HG02840 (cell line): ENCODE results near the gene PID1.

ENCODE experiments used
- ATAC-seq: cut with Tn5 transposase; IDR thresholded peaks from one replicate; pipeline ENCODE4 v1.9.1; 2021; ENCODE audit warnings: mild to moderate bottlenecking, moderate library complexity, moderate number of reproducible peaks; ENCODE audit not compliant: unreplicated experiment, low FRiP score

The PID1 gene

DNA sequence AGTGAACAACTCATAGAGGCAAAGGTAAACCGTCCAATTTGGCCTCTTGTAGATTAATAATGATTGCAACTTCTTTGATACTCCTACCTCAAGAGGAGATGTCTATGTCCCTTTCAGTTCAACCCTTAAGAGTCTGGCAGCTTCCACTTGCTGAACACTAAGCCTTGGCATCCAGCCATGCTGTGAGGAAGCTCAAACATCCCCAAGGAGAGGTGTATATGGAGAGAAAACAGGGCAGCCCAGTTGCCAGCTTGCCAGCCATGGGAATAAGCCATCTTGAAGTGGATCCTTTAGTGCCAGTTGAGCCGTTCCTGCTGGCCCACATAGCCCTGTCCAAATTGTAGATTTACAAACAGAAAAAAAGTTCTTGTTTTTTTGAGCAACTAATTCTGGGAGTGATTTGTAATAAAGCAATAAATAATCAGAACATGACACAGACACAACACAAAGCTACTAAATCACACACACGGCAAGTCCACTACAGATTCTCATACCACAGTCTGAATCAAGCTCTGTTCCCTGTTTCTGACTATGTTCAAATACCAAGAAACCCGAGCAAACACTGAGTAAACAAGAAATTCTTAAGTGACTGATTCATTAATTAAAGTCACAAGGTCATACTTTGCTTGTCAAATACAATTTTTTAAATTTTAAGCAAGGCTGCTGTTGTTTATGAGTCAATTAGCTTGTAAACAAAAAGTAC, 96.1 kb downstream of the PID1 start:
- ATAC-seq, result no peak

DNA sequence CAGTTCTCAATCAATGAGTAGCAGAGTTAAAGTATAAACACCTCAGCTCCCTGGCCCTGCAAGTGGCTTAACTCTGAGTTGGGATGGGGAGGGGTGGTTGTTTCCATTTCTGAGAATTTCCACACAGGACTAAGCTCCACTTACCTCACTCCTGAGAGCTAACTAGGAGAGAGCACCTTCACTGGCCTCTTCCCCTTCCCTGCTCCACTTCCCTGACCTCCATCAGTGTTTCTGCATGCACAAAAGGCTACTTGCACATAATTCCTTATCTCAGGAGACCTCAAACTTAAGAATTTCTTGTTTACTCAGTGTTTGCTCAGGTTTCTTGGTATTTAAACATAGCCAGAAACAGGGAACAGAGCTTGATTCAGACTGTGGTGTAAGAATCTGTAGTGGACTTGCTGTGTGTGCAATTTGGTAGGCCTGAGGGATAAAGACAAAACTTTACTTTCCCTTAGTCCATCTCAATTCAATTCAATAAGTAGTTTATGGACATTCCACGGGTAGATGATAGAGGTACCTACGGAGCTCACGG, 97.2 kb downstream of the PID1 start:
- ATAC-seq, result no peak

DNA sequence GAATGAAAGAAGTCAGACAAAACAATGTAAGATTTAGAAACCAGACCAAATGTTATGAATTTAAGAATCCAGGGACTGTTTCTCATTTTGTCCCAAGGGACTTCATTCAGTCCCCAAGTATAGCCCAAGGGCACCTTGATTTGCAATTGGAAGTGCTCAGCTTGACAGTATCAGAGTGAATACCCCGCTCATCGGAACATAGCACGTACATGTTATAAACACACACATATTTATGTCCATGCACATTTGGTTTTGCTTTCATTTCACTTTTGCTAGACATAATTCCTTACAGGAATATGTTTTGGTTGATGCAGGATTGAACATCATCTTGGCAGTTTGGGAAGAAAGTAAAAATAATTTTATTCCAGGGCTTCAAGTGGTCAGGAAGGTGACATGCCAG, 100.2 kb downstream of the PID1 start:
- no peak for ATAC-seq

DNA sequence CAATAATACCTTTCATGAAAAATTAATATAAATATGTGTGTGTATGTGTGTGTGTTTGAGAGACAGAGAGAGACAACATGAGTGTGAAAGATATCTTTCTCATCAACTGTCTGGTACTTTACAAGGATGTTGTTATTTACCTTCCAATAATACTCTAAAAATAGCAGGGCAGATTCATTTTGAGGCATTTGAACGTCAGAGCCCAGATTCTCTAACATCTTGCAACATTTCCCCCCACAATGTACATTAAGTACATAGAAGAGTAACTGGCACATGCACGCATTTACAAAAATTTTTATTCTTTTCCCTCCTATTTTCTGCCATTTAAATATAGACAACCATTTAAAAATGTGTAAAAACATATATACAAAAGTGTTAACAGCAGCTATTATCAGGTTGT, 100.9 kb downstream of the PID1 start:
- no peak for ATAC-seq

DNA sequence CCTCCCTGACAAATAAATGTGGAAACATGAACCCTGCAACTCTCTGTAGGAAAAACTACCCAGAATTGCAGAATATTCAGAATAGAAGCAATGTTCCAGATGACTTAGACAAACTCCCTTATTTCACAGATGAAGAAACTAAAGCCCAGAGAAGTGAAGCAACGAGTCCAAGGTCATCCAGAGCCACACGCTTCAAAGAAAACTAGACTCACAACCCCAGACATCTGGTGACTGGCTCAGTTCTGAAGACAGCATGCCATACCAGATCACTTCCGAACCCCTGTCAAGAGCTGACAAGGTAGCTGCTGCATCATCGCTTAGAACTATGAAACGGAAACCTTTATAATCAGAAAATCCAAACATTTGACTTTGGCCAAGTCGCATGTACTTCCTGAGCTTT, 101.3 kb downstream of the PID1 start:
- ATAC-seq, result no peak

DNA sequence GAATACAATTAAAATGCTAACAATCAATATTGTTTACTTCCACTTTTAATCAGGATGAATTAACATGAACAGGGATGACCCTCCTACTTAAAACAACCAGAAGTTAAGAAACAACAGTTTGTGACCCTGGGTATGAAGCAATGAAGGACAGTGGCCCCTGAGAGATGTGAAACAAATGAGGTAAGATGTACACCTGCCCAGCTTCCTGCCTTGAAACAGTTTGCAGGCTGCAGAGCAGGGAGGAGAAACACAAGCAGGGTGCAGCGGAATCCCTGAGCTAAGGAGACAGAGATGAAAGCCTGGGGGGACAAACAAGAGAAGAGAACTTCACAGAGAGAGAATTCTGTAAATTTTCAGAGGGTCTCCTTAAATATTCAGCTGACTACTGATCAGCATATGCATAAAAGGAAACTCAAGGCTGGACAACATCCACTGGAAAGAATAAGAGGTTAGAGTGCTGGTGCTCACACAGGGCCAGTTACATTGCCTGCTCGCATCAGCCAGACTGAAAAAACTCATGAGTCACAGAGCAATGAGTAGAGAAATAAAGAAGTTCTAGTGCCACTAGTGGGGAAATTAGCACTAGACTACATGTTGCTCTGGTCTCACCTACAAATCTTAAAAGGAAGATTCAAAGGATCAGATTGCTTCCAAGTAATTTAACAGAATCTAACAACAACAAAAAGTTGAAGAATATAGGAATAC, 106.4 kb downstream of the PID1 start:
- no peak for ATAC-seq

DNA sequence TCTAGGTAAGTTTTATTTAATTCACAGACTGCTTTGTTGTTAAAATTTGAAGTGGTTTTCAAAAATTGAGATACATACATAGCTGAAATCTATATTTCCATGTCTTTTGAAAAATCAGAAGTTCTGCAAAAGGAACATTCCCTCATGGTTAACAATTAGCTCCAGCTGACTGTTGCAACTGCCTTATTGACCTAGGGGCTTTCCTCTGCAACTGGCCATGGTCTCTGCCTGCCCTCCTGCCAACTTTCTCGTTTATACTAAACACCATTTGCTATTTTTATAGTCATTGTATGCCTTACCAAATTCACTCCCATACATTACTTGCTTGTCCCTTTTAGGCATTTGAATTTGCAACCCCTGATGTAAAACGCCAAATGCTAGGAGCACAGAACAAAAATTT, 107.2 kb downstream of the PID1 start:
- ATAC-seq, result no peak

DNA sequence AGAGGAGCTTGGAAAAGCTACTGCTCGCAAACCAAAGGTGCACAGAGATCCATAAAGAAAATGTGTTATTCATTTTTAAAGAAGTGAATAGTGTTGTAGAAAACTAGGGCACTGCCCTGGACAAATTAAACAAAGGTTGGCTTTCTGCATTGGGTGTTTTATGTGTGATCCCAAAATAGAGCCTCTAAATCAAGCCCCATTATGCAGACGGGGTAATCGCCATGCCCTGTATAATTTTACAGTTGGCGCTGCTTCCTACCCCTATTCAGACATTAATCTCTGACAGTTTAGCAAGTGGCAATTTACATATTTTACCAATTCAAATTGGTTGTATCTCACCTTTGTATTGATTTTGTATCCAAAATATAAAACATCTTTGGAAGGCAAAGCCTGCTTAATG, 109.1 kb downstream of the PID1 start:
- no peak for ATAC-seq

DNA sequence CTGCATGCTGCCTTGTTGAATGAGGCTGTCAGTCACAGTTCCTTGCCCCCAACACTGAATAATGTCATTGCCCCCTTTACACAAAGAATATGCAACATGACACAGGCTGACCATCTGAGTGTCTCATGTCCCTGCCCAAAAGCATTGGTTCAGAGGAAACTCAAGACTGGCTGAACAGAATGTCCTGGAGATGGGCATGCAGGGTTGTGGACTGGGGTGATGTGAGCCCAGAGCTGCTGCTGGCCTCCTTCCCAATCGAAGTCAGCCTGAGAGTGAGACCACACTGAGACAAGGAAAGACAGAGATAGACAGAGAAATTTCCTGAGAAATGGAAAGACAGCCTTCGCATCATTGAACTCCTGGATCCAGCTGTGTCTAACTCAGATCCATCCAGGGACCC, 110.1 kb downstream of the PID1 start:
- ATAC-seq, result no peak

DNA sequence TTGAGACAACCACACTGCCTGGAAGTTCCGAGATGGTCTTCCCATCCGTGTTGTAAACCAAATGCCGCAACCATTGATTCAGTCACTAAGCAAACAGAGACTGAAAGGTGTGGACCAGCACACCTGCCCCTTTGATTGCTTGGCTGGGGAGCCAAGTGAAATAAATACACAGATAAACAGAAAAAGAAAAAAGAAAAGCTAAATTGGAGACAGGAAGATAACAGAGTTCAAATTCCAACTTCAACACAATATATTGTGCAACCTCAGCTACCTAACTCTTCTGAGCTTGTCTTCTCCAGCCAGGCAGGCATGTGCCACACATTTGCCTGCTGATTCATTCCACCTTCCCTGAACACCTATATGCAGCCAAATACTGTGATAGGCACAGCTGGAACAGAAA, 110.9 kb downstream of the PID1 start:
- no peak for ATAC-seq

DNA sequence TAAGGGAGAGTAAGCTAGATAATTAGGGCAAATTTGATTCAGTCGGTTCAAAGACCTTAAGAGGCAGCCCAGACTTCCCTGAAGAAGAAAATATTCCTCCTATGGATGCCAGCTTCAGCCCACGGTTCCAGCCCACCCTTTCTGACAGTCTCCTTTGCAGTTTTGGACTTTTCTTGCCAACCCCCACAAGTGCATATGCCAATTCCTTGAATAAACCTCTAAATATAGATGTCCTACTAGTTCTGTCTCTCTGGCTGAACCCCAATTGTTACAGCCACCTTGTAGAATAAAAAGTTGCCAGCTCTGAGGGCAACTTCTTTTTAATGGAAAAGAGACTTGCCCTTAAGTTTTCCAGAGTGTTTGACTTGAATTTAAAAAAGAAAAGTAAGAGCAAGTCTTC, 111.7 kb downstream of the PID1 start:
- ATAC-seq, result no peak

DNA sequence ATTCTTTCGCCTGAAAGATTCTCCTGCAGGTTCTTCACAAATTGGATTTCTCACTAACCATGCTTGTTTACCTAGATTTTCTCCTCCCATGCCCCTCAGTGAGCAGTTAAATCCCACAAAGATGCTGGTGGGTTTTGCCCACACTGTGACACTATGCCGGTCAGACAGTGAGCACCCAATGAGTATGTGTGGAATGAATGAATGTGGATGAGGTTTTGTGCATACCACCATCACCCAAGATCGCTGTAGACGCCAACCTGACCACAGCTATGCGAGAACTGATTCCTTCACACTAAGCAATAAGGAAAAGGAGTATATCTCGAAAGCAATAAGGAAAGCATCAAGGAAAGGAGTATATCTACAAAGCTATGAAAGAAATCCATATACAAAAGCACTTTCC, 116.7 kb downstream of the PID1 start:
- no peak for ATAC-seq

DNA sequence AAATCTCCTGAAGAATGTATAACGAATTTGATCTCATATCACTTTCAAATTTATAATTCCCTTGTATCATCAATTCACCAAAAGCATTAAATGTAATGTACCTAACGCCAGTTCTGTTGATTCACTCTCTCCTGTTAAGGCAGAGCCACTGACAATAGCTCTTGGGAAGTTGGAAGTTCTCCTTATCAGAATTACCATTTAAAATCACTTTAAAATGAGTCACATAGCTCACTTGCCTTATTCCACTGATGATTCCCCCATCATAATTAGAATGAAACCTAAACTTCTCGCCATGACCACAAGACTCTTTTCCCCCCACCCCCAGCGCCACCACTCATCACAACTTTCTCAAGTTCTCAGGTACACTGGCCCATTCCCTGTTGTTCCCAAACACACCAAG, 117.1 kb downstream of the PID1 start:
- no peak for ATAC-seq

DNA sequence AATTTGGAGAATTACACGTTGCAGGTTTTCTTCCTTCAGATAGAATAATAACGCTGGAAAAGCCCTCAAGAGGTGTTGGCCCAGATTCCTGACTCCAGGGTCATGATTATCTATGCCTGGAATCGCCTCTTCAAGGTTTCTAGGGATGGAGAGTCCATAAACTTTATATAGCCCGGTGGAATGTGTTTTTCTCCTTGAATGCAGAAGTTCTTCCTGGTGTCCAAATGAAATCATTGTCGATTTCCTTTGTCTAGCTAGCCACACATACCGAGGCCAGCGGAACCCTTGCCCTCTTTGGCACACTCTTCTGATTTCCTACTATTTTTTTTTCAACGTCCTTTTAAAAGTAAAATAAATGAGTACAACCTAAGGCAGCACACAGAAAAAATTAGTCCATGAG, 117.8 kb downstream of the PID1 start:
- no peak for ATAC-seq

DNA sequence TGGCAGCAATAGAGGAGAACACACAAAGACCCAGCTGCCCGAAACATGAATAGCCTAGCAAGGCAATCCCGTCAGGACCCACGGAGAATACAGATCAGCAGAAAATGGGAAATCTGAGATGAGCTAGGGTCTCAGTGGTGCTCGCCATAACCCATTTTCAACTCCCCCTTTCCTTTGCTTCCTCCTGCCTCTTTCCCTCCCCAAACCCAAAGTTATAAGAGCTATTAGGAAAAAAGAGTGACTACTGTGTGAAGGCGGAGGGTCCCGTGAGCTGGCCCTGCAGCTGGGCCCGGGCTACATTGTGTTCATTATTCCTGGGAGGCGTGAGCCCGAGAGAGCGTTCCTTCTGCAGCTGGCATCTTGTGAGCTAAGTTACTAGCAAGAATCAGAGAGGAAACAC, 118.4 kb downstream of the PID1 start:
- ATAC-seq, result no peak

DNA sequence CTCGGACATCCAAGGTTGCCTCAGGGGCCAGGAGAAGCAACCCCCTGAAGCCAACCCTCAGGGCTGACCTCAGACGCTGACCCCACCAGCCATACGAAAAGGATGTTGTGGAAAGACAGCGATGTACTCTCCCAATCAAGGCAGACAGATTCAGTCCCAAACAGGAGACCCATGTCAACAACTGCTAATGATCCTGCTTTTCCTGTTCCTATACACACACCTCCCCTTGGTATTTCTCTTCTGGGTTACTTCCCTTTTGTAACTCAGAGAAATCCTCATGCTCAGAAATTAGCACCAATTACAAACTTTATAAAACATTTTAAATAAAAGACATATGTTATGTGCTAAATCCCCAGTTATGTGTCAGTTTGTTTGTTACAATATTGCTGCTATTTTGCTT, 120.8 kb downstream of the PID1 start:
- ATAC-seq, result no peak

DNA sequence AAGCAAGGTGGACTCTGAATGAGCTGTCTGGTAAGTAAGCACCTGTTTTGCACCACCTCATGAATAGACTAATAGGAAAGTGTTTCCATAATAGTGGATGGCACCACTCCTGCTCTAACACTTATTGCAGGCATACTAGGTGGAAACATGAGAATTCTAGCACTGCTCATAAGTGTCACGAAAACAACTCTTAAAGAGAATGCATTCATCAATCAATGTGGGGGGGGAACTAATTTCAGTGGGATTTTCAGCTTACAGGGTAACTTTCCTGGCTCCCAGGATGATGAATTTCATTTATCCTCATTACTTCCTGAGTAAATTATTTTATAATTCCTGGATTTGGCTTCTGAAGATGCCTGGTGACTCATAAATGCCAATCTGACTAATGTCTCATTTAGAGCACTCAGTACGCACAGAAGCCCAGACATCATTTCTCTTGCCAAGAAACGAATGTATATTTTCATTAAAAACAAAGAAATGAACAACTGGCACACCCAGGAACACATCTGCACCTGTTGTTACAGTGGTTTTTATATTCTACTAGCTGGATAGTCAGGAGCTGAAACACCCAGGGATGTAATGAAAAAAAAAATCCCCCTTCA, 129.6 kb downstream of the PID1 start:
- no peak for ATAC-seq

DNA sequence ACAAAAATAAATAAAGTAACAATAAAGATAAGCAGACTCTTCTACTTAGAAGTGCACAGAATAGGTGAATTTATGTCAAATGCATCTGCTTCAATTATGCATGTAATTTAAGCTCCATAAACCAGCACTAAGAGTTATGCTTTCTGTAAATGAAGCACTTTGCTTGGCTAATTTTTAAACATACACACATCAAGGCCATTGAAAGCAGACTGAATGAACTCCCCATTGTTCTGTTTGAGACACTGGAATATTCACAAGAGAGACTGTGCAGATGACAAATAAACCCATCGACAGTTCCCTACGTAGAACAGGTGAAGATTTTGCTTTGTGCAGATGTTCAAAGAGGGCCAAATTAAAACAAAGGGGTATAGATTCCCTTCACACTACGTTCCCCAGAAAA, 133.4 kb downstream of the PID1 start:
- ATAC-seq, result no peak

DNA sequence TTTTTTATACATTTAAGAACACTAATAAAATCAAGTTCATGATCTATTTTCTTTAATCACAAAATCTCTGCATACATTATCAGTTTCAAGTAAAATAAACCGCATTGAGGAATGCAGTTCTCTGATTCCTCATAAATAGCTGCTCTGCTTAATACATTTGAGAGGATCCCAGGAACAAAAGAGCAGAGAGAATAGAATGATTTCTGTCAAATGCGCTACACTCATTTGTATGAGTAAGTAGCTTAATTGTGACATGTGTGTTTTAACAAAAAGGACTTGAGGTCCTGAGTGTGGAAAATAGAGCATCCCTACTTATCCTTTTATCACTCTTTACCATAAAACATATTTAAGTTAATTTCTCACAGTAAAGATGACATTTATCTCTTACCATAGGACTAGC, 134.0 kb downstream of the PID1 start:
- ATAC-seq, result no peak

DNA sequence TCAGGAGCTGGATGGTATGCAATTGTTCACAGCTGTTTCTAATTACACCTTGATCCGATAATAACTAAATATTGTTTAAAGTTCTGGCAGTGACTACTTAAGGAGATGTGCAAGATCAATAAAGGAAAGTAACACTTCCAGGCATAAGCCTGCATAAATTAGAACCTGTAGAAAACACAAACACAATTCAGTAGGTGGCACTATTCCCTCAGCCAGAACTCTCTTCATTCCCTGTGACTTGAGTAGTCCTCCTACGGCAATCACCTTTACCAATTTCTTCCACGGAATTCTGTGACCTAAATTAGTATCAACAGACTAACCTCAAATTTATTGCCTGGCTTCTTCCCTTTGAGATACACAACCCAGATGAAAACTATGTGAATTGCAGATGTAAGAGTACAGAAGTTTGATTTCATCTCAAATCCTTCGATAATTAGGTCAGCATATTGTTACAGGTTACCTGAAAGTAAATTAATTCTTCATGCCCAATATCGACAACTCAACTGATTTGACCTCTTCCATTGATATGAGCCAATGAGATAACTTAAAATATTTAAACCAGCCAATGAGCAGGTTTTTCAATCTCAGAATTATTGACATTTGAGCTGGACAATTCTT, 137.8 kb downstream of the PID1 start:
- ATAC-seq, result no peak

DNA sequence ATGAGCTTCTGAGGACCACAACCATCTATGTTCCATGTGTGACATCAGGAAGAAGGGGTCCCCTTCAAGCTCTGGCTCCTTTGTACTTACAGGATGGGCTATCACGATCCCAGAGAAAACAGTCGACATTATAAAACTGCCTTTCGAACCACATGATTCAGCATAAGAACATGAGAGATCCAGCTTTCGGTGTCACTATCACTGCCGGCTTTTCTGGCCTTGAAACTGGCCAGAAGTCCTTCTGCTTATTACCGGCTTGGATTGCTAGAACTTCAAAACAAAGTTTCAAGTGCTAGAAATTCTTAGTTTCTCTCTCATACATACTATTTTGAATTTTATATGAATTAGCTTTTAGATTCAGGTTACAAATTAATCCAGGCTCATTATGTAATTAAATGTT, 138.9 kb downstream of the PID1 start:
- ATAC-seq, result no peak
